ENCODE measurements around the gene LRRC75A. TPM values are rescaled to one million over a fixed set of nuclear protein-coding genes. Genes with fewer than 3 reads are reported as not detected.

LRRC75A gene
- total and polyA plus RNA-seq, 2 of the 8 experiments (the other 6 are each of a cell fraction or from before 2014, with no cell fraction given), result 9.7 to 9.9 TPM

DNA sequence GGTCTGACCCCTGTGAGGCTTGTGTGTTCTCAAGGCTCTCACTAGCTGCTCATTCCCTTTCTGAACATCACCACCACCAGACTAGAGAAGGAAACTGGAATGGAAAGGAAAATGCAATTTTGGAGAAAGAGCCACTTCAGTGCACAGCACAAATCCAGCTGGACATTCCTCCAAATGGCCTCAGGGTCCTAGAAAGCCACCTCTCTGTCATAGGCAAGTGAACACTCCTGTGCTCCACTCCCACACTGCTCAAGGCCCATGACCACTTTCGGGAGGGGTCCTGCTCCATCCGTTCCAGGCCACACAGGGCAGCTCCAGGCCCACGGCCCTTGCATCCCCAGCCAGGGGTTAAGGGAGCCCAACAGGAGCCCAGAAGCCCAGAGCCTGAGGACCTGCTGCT lies 2.6 kb downstream of the LRRC75A start:
- Histone ChIP-seq H3K4me1 (replicated peaks in 1 of 4; ENCODE audit: control insufficient read depth in 3 of 4, insufficient read depth in 4 of 4, low read length in 3 of 4) (peaks cover 20 to 58% (median 49%) of the 10 kb centered on the region in 4 experiments), H3K27me3 (replicated peaks in 1 of 4; ENCODE audit: control insufficient read depth in 3 of 4, extremely low read depth in 1 of 4, insufficient read depth in 3 of 4, low read length in 3 of 4) (peaks cover 0 to 23% (median 13%) of the 10 kb centered on the region in 4 experiments; a peak in 2 of 7 replicates), H3K9me3 (ENCODE audit: insufficient read depth in 2 of 2, low read depth in 1 of 2, low read length in 1 of 2) (no peaks in the 10 kb centered on the region), H2BK15ac (ENCODE audit: low read length) (peak overlapping the region; percentile 92; the same call in 1 of the 2 replicates), H2AFZ (ENCODE audit: low read length) (no peak overlapping the region), H3K23ac (ENCODE audit: insufficient read length) (no peak overlapping the region), H4K91ac (replicated peaks; ENCODE audit: insufficient read length, low read length) (peak overlapping the region; percentile 11), H4K20me1 (replicated peaks in 1 of 2; ENCODE audit: control insufficient read depth in 1 of 2, insufficient read depth in 2 of 2, low read length in 2 of 2) (no peaks in the 10 kb centered on the region), H3K79me2 (ENCODE audit: control insufficient read depth in 1 of 2, insufficient read depth in 2 of 2, low read length in 2 of 2) (peaks cover 0 to 17% of the 10 kb centered on the region in 2 experiments; a peak in 1 of 4 replicates), H3K27ac (ENCODE audit: low read depth, low read length) (no peak overlapping the region), H2BK20ac (ENCODE audit: low read length) (no peak overlapping the region), H3K18ac (ENCODE audit: extremely low read depth, low read length) (peak overlapping the region; percentile 0; the same call in 1 of the 2 replicates), H3K79me1 (ENCODE audit: low read depth, low read length) (peaks cover 5% of the 10 kb centered on the region; the same call in 1 of the 2 replicates), H3K23me2 (ENCODE audit: low read depth, low read length) (peaks cover 7% of the 10 kb centered on the region), H3K14ac (ENCODE audit: insufficient read length) (no peak overlapping the region), H3K9ac (replicated peaks in 1 of 4; ENCODE audit: extremely low read depth in 1 of 4, low read depth in 3 of 4, low read length in 3 of 4) (no peak overlapping the region), H3K4me2 (ENCODE audit: insufficient read depth in 1 of 2, low read depth in 2 of 2, low read length in 2 of 2) (no peak overlapping the region; a peak in 2 of 4 replicates), H2BK5ac (ENCODE audit: low read depth, low read length) (no peak overlapping the region), H3K36me3 (ENCODE audit: control insufficient read depth in 2 of 4, insufficient read depth in 4 of 4, low read length in 3 of 4) (no peaks in the 10 kb centered on the region), H2BK120ac (replicated peaks; ENCODE audit: low read depth, low read length) (no peak overlapping the region), H3K4me3 (ENCODE audit: extremely low read depth in 1 of 4, insufficient read depth in 2 of 4, low read depth in 3 of 4, low read length in 4 of 4) (no peak overlapping the region), H2BK12ac (ENCODE audit: low read depth, low read length) (peak overlapping the region; percentile 53; the same call in 1 of the 2 replicates), H2AK5ac (ENCODE audit: low read depth, low read length) (0 out of 2 replicates have a peak overlapping the region, but pooled peaks have one; percentile 65), H3K4ac (replicated peaks; ENCODE audit: insufficient read length, low read depth, low read length) (no peak overlapping the region), H4K5ac (ENCODE audit: insufficient read length, low read depth, low read length) (no peak overlapping the region), H4K8ac (ENCODE audit: extremely low read depth, insufficient read depth, low read length) (no peak overlapping the region), H3K56ac (replicated peaks; ENCODE audit: insufficient read length, low read depth, low read length) (no peak overlapping the region)
- TF ChIP-seq BCL11A (IDR thresholded peaks at IDR 0.05; ENCODE audit: low read depth in 2 of 2, low read length in 2 of 2), result no peak
- TF ChIP-seq TEAD4 (IDR thresholded peaks at IDR 0.05; ENCODE audit: low read depth, low read length), result no peak
- TF ChIP-seq, protein P1, sequence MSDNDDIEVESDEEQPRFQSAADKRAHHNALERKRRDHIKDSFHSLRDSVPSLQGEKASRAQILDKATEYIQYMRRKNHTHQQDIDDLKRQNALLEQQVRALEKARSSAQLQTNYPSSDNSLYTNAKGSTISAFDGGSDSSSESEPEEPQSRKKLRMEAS (IDR thresholded peaks at IDR 0.05), result no peak
- TF ChIP-seq CBX5 (IDR thresholded peaks at IDR 0.05; ENCODE audit: low read depth, low read length), result no peak
- 84% methylated on average over 3 of the region's 3 CpGs; no CpG with 5 or more reads in 1 of the 2 experiments for WGBS, 2 experiments (ENCODE audit: extremely low coverage in 1 of 2, insufficient coverage in 1 of 2, insufficient read length in 1 of 2, insufficient replicate concordance in 2 of 2, low coverage in 1 of 2, low lambda C conversion rate in 2 of 2, missing lambda C conversion rate in 1 of 2)
- ChIA-PET CTCF (ENCODE audit: partially characterized antibody) (interaction anchor here (0.6 to 12.0 kb wide), 8 partner anchors 9 to 76 kb away, joined by 3 to 176 read pairs (median 7); no protein-coding TSS in a partner anchor), POLR2A (ENCODE audit: partially characterized antibody) (interaction anchor here (0.9 to 4.7 kb wide), 9 partner anchors 9 to 51 kb away, joined by 3 to 20 read pairs (median 4); no protein-coding TSS in a partner anchor)
- FAIRE-seq (no peak), DNase-seq (ENCODE audit: low read depth in 1 of 2, low spot score in 2 of 2) (no peak)

Measured in H1 (cell line).